ENCODE measurements around the gene EFCAB6. TPM values are rescaled to one million over a fixed set of nuclear protein-coding genes. Genes with fewer than 3 reads are reported as not detected.

The EFCAB6 gene
- total RNA-seq, 1 experiment from 2014 or later: 2.5 TPM

- H3K4me1 ChIP-seq (replicated peaks; ENCODE audit: insufficient read depth): no peaks in the 10 kb centered on the region
- H3K4me2 ChIP-seq: no peak overlapping the region
- no peaks in the 10 kb centered on the region for H3F3A ChIP-seq (ENCODE audit: insufficient read depth, low read depth)
- no peaks in the 10 kb centered on the region for H3K9me3 ChIP-seq (ENCODE audit: insufficient read depth, low read depth)
- no TSS peak for BruUV-seq (replicated peaks)
- ChIA-PET POLR2A (ENCODE audit: unreplicated experiment) (no interaction called here), CTCF (no interaction called here)
- no peaks in the 10 kb centered on the region for H3K36me3 ChIP-seq (ENCODE audit: low read depth)
- no peak overlapping the region for H2AFZ ChIP-seq
- H3K9me2 ChIP-seq (ENCODE audit: insufficient read depth): no peaks in the 10 kb centered on the region
- TF ChIP-seq CTCF (conservative IDR thresholded peaks at IDR 0.05): no peak
- TF ChIP-seq EZH2 (IDR thresholded peaks at IDR 0.05; ENCODE audit: low read depth): no peak
- H3K4me3 ChIP-seq: no peak overlapping the region
- DNase-seq: no peak
- no peak overlapping the region for H3K27ac ChIP-seq
- no peaks in the 10 kb centered on the region for H4K20me1 ChIP-seq (ENCODE audit: insufficient read depth)
- peaks cover 78% of the 10 kb centered on the region for H3K27me3 ChIP-seq (ENCODE audit: insufficient read depth, low read depth)
- no peaks in the 10 kb centered on the region for H3K79me2 ChIP-seq (ENCODE audit: low read depth)
- intact Hi-C loops (cut with micrococcal nuclease; ENCODE audit: unreplicated experiment): no loop called here
Observed at GRCh38 chr22:43670513-43670912, 141.6 kb downstream of the EFCAB6 start.

GRCh38 chr22:43669190-43669589 is 142.9 kb downstream of the EFCAB6 start:
- H4K20me1 ChIP-seq (ENCODE audit: insufficient read depth): no peaks in the 10 kb centered on the region
- H3K4me2 ChIP-seq: no peak overlapping the region
- BruUV-seq (replicated peaks): no TSS peak
- no peak for DNase-seq
- H3K9me2 ChIP-seq (ENCODE audit: insufficient read depth): no peaks in the 10 kb centered on the region
- intact Hi-C loops (cut with micrococcal nuclease; ENCODE audit: unreplicated experiment): no loop called here
- no peak overlapping the region for H3K27ac ChIP-seq
- H3K4me3 ChIP-seq: no peak overlapping the region
- H2AFZ ChIP-seq: no peak overlapping the region
- CTCF ChIA-PET: no interaction called here
- H3K79me2 ChIP-seq (ENCODE audit: low read depth): no peaks in the 10 kb centered on the region
- H3F3A ChIP-seq (ENCODE audit: insufficient read depth, low read depth): no peaks in the 10 kb centered on the region
- no peaks in the 10 kb centered on the region for H3K9me3 ChIP-seq (ENCODE audit: insufficient read depth, low read depth)
- TF ChIP-seq CTCF (conservative IDR thresholded peaks at IDR 0.05) (no peak), EZH2 (IDR thresholded peaks at IDR 0.05; ENCODE audit: low read depth) (no peak)
- H3K27me3 ChIP-seq (ENCODE audit: insufficient read depth, low read depth): peaks cover 86% of the 10 kb centered on the region
- POLR2A ChIA-PET (ENCODE audit: unreplicated experiment): no interaction called here
- no peaks in the 10 kb centered on the region for H3K4me1 ChIP-seq (replicated peaks; ENCODE audit: insufficient read depth)
- H3K36me3 ChIP-seq (ENCODE audit: low read depth): no peaks in the 10 kb centered on the region

- ChIA-PET CTCF (no interaction called here), POLR2A (ENCODE audit: unreplicated experiment) (no interaction called here)
- H3K4me2 ChIP-seq: no peak overlapping the region
- no peaks in the 10 kb centered on the region for H3K36me3 ChIP-seq (ENCODE audit: low read depth)
- TF ChIP-seq EZH2 (IDR thresholded peaks at IDR 0.05; ENCODE audit: low read depth) (no peak), CTCF (conservative IDR thresholded peaks at IDR 0.05) (no peak)
- BruUV-seq (replicated peaks): no TSS peak
- no peaks in the 10 kb centered on the region for H3K9me2 ChIP-seq (ENCODE audit: insufficient read depth)
- H2AFZ ChIP-seq: no peak overlapping the region
- H3K27me3 ChIP-seq (ENCODE audit: insufficient read depth, low read depth): peaks cover 95% of the 10 kb centered on the region
- no peaks in the 10 kb centered on the region for H3K4me1 ChIP-seq (replicated peaks; ENCODE audit: insufficient read depth)
- no peak overlapping the region for H3K4me3 ChIP-seq
- no peak overlapping the region for H3K27ac ChIP-seq
- intact Hi-C loops (cut with micrococcal nuclease; ENCODE audit: unreplicated experiment): no loop called here
- H3F3A ChIP-seq (ENCODE audit: insufficient read depth, low read depth): no peaks in the 10 kb centered on the region
- H3K9me3 ChIP-seq (ENCODE audit: insufficient read depth, low read depth): no peaks in the 10 kb centered on the region
- no peak for DNase-seq
- no peaks in the 10 kb centered on the region for H3K79me2 ChIP-seq (ENCODE audit: low read depth)
- H4K20me1 ChIP-seq (ENCODE audit: insufficient read depth): no peaks in the 10 kb centered on the region
Observed at GRCh38 chr22:43667656-43668055, 144.4 kb downstream of the EFCAB6 start.

Data from PC-9 (cell line).